HG03520 (cell line): Measurements from ENCODE around the gene SERPINB2.
"Not testable (repeated sequence)": the region's sequence is repeated elsewhere in the genome, so short reads cannot be mapped to it uniquely, and the experiment has no call there.

ENCODE experiments used
- ATAC-seq: cut with Tn5 transposase; IDR thresholded peaks from one replicate; pipeline ENCODE4 v1.9.1; 2021; ENCODE audit warnings: mild to moderate bottlenecking, moderate library complexity; ENCODE audit not compliant: unreplicated experiment

The SERPINB2 gene

DNA sequence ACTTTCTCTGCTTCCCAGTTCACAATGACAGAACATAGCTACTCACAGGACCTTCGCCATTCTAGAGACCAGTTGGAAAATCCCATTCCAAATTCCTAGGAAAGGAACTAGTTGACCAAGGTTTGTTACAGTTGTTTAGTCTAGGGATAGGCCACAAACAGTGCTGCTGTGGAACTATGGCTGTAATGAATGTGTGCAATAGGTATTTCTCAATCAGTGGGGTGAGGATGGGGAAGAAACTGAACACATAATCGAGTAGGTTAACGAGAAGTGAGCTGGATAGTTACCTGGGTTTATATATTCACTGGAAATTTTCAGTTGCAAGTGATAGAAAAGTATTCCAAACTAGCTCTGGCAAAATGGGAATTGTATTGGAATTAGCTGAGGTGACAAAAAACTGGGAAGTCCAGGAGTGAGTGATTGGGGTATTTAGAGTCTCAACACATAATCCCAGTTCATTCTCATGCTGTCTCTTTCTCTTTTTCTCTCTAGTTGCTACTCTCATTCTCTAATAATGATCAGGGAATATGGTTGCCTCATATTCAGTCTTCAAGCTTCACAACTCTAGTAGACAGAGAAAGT, 43.4 kb downstream of the SERPINB2 start:
- ATAC-seq: no peak

DNA sequence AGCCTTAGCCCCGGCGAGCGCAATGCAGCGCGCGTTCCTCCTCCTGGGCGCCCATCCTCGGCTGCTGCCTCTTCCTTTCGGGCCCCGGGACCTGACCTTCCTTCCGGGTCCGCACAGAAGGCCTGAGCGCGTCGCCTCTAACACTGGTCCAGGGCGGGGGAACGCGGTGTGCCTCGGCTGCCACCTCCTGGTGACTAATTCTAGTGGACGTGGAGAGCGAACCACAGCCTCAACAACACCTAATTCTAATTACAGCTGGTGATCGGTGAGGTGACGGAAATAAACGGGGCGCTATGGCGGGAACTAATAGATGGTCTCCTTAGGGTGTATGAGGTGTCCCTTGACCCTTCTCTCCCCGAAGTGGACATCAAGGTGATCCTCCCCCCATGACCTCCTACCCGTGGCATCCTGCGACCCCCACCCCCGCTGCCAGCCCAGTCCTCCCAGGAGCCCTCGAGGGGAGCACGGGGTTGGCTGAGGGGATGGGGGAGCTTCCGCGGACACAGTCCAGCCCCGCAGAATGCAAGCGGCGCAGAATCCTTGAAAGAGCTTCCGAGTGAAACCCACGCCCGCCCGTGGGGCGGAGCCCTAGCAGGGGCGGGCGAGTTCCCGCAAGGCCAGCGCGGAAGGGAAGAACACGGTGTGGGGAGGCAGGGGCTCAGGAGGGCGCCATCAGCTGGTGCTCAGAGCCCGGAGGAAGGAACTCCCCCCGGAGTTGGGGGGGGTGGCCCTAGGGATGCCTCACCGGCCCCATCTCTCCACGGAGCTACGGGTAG, 48.8 kb downstream of the SERPINB2 start:
- ATAC-seq: peak; percentile 99

DNA sequence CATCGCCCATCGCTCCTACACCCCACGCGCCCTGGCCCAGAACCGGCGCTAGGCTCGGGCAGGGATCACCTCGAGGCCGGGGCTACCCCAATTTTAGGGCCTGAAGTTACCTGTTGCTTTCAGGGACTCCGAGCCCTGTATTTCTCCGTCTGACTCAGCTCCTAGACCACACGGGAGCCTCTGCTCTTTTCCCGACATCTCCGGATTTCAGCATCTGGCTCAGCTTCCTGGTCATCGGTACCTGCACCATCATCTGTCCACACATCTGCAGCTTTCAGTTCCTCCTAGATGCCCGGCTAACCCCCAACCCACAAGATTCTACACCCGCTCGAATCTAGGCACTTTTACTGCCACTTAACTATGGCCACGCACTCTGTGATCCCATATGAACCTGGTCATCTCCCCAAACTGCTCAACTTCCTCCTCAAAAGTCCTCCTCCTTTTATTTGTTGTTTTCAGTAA, 49.5 kb downstream of the SERPINB2 start:
- ATAC-seq: peak; percentile 4

DNA sequence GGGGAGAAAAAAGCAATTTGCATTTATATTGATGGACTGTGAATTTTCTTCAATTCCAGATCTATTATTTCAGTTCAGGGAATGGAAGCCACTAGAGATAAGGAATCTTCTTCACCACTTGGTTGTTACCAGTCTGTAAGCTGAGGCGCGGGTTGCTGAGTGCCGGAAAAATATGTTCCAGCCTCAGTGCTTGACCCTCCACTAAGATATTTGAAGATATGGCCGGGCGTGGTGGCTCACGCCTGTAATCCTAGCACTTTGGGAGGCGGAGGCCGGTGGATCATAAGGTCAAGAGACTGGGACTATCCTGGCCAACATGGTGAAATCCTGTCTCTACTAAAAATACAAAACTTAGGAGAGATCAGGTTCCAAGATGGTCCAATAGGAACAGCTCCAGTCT, 52.5 kb downstream of the SERPINB2 start:
- no peak for ATAC-seq

DNA sequence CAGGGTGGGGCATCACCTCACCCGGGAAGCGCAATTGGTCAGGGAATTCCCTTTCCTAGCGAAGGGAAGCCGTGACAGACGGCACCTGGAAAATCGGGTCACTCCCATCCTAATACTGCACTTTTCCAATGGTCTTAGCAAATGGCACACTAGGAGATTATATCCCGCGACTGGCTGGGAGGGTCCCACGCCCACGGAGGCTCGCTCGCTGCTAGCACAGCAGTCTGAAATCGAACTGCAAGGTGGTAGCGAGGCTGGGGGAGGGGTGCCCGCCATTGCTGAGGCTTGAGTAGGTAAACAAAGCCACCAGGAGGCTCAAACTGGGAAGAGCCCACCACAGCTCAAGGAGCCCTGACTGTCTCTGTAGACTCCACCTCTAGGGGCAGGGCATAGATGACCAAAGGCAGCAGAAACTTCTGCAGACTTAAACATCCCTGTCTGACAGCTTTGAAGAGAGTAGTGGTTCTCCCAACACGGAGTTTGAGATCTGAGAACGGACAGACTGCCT, 53.1 kb downstream of the SERPINB2 start:
- not testable (repeated sequence) for ATAC-seq

DNA sequence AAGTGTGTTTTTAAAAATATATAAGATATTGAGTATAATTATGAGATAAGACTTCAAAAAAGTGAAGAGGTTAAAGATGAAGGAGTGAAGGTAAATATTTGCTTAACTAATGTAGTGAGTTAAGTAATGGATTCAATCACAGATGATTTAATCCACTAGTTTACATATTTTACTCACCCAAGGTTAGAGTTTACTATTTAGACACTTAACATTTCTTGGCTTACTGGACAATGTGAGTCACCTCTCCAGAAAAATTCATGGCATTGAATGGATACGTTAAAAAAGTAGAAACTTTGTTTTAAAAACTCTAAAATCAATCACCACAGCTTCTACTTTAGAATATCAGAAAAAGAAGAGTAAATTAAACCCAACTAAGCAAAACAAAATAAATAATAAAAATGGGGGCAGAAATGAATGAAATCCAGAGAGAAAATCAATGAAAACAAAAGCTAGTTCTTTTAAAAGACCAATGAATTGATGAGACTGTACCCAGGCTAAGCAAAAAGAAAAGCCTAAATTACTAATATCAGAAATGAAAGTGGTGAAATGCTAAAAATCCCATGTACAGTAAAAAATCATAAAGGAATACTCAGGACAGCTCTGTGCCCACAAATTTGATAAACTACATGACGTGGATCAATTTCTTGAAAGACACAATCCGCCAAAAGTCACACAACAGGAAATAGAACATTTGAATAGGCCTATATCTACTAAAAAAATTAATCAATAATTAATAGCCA, 59.7 kb downstream of the SERPINB2 start:
- no peak for ATAC-seq

DNA sequence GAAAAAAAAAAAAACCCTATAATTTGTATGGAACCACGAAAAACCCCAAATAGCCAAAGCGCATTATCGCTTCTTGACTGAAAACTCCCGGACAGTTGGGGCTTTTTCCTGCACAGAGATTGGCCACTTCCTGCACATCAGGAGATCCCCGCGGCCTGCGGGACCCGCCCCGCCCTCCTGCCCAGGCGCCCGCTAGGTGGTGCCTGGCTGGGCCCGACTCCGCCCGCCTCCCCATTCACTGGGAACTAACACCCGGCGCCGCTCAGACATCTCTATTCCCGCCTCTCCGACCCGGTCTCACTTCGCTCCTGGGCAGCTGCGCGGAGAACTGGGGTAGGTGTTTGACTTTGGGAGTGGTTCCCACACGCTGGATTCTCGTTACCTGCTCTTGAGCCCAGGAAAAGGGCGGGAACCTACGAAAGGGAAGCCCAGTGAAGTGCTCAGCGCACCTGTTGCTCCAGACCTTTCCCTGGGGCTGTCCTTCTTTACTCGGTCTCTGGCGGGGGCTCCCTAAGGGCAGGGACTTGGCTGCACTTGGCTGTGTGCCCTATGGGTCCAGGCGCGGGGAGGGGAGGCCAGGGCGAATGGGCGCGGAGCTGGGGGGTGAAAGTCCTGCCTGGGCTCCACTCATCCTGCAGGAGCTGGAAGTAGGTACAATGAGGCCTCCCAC, 61.7 kb downstream of the SERPINB2 start, which contains the start of gene HMSD:
HMSD (plus strand) TSS at position 234 of the 670 bp plus-strand sequence. CDS start 4,155 bp downstream, outside the sequence.
- ATAC-seq: peak; percentile 85

DNA sequence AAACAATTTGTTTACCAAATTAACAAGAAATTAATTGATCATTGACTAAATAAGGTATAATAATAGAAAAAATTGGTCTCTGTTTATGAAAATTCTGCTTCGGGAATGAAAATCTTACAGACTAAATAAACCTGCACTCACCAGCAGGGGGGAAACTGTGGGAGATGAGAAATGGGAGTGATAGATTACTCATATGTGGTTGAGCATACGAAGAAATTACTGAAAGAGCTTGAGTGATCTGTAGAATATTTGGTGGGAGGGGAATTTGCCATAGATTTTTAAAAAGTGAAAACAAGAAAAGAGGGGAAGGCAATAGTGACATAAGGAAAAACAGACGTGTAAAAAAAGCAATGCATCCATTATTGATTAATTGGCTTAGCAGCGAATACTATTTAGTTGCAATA, 63.8 kb downstream of the SERPINB2 start:
- ATAC-seq: peak; percentile 44
